ENCODE results near the gene EGFLAM. TPM values are rescaled to one million over a fixed set of nuclear protein-coding genes. Genes with fewer than 3 reads are reported as not detected.

The EGFLAM gene
- polyA plus RNA-seq, 4 donors: 7.2 to 11.9 (median 11.0) TPM

GRCh38 chr5:38371596-38371995 lies 113.2 kb downstream of the EGFLAM start:
- DNase-seq (ENCODE audit: low read depth in 4 of 4, low spot score in 2 of 4): no peak

- DNase-seq (ENCODE audit: low read depth in 4 of 4, low spot score in 2 of 4): no peak
Observed at GRCh38 chr5:38373743-38374142, 115.4 kb downstream of the EGFLAM start.

- DNase-seq (ENCODE audit: low read depth in 4 of 4, low spot score in 2 of 4): no peak
Observed at GRCh38 chr5:38375423-38375822, 117.1 kb downstream of the EGFLAM start.

GRCh38 chr5:38376404-38376803 lies 118.0 kb downstream of the EGFLAM start:
- no peak for DNase-seq (ENCODE audit: low read depth in 4 of 4, low spot score in 2 of 4)

- DNase-seq (ENCODE audit: low read depth in 4 of 4, low spot score in 2 of 4): no peak
Observed at GRCh38 chr5:38378579-38378978, 120.2 kb downstream of the EGFLAM start.

- peak in 3 of 4 donors; percentile 11 to 27 (median 24) for DNase-seq (ENCODE audit: low read depth in 4 of 4, low spot score in 2 of 4)
Observed at GRCh38 chr5:38379350-38379937, 121.1 kb downstream of the EGFLAM start.

GRCh38 chr5:38380537-38380936 lies 122.2 kb downstream of the EGFLAM start:
- DNase-seq (ENCODE audit: low read depth in 4 of 4, low spot score in 2 of 4): no peak

- DNase-seq (ENCODE audit: low read depth in 4 of 4, low spot score in 2 of 4): no peak
Observed at GRCh38 chr5:38381361-38381760, 123.0 kb downstream of the EGFLAM start.

- DNase-seq (ENCODE audit: low read depth in 4 of 4, low spot score in 2 of 4): peak in 3 of 4 donors; percentile 36 to 58 (median 44)
Observed at GRCh38 chr5:38382898-38383297, 124.5 kb downstream of the EGFLAM start.

- no peak for DNase-seq (ENCODE audit: low read depth in 4 of 4, low spot score in 2 of 4)
Observed at GRCh38 chr5:38383701-38384100, 125.3 kb downstream of the EGFLAM start.

GRCh38 chr5:38384396-38384795 lies 126.0 kb downstream of the EGFLAM start:
- DNase-seq (ENCODE audit: low read depth in 4 of 4, low spot score in 2 of 4): no peak

GRCh38 chr5:38387161-38387560 lies 128.8 kb downstream of the EGFLAM start:
- DNase-seq (ENCODE audit: low read depth in 4 of 4, low spot score in 2 of 4): no peak

GRCh38 chr5:38393636-38394035 lies 135.3 kb downstream of the EGFLAM start:
- no peak for DNase-seq (ENCODE audit: low read depth in 4 of 4, low spot score in 2 of 4)

GRCh38 chr5:38396766-38397165 lies 138.4 kb downstream of the EGFLAM start:
- no peak for DNase-seq (ENCODE audit: low read depth in 4 of 4, low spot score in 2 of 4)

- no peak for DNase-seq (ENCODE audit: low read depth in 4 of 4, low spot score in 2 of 4)
Observed at GRCh38 chr5:38400365-38400764, 142.0 kb downstream of the EGFLAM start.

- DNase-seq (ENCODE audit: low read depth in 4 of 4, low spot score in 2 of 4): no peak
Observed at GRCh38 chr5:38401145-38401544, 142.8 kb downstream of the EGFLAM start.

- no peak for DNase-seq (ENCODE audit: low read depth in 4 of 4, low spot score in 2 of 4)
Observed at GRCh38 chr5:38403406-38403805, 145.0 kb downstream of the EGFLAM start.

GRCh38 chr5:38403877-38404635 lies 145.7 kb downstream of the EGFLAM start:
- no peak for DNase-seq (ENCODE audit: low read depth in 4 of 4, low spot score in 2 of 4)

GRCh38 chr5:38404667-38405276 lies 146.4 kb downstream of the EGFLAM start:
- DNase-seq (ENCODE audit: low read depth in 4 of 4, low spot score in 2 of 4): no peak

GRCh38 chr5:38408446-38409198 lies 150.3 kb downstream of the EGFLAM start:
- no peak for DNase-seq (ENCODE audit: low read depth in 4 of 4, low spot score in 2 of 4)

- DNase-seq (ENCODE audit: low read depth in 4 of 4, low spot score in 2 of 4): no peak
Observed at GRCh38 chr5:38410304-38410990, 152.1 kb downstream of the EGFLAM start.

Measured in left renal cortex interstitium (tissue), 4 donors.